HG03354 (cell line): Measurements from ENCODE around the gene RASL11A.
A peak's percentile ranks its signal among the peaks of the same experiment; 100 is the strongest.

Experiments used
- ATAC-seq: cut with Tn5 transposase; IDR thresholded peaks from one replicate; pipeline ENCODE4 v1.9.1; 2021; ENCODE audit warnings: mild to moderate bottlenecking; ENCODE audit not compliant: unreplicated experiment, poor library complexity, severe bottlenecking

The RASL11A gene

GRCh38 chr13:27270594-27271520, at the start of gene RASL11A:
Gene RASL11A (plus strand): TSS chr13:27270830. CDS start chr13:27270945, 115 bp downstream.
- peak; percentile 88 for ATAC-seq

DNA sequence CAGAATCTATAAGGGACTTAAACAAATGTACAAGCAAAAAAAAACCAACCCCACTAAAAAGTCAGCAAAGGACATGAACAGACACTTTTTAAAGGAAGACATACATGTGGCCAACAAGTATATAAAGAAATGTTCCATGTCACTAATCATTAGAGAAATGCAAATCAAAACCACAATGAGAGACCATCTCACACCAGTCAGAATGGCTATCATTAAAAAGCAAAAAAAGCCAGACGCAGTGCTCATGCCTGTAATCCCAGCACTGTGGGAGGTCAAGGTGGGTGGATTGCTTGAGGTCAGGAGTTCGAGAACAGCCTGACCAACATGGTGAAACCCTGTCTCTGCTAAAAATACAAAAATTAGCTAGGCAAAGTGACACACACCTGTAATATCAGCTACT, 48.5 kb upstream of the RASL11A start:
- peak; percentile 79 for ATAC-seq

- no peak for ATAC-seq
These were observed 43.6 kb upstream of the RASL11A start for GRCh38 chr13:27226991-27227390.

- no peak for ATAC-seq
These were observed 42.5 kb upstream of the RASL11A start for GRCh38 chr13:27228131-27228530.

DNA sequence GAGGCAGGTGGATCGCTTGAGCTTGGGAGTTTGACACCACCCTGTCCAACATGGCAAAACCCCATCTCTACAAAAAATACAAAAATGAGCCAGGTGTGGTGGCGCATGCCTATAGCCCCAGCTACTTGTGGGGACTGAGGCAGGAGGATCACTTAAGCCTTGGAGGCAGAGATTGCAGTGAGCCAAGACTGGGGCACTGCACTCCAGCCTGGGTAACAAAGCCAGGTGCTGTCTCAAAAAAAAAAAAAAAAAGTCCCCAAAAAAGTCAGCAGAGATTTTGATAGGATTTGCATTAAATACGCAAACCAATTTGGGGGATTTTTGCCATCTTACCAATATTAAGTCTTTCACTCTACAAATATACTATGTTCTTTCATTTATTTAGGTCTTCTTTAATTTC, 41.0 kb upstream of the RASL11A start:
- ATAC-seq = no peak

- no peak for ATAC-seq
These were observed 36.7 kb upstream of the RASL11A start for GRCh38 chr13:27233964-27234363.

DNA sequence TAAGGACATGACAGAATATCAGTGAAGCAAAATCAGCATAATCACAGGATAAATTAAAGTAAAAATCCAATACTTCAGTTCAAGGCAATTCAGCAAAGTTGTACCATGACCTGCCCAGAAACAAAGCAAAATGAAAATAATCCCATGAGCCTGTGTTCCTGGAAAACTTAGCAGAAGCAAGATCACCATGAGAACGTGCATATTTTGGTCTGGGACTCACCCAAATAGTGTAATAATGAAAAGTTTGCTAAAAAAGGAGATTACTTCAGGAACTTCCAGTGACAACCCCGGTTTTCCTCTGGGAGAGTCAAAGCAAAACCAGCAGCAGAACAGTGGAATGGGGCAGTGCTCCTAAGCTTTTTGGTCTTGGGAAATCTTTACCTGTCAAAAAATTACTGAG, 34.2 kb upstream of the RASL11A start:
- no peak for ATAC-seq

DNA sequence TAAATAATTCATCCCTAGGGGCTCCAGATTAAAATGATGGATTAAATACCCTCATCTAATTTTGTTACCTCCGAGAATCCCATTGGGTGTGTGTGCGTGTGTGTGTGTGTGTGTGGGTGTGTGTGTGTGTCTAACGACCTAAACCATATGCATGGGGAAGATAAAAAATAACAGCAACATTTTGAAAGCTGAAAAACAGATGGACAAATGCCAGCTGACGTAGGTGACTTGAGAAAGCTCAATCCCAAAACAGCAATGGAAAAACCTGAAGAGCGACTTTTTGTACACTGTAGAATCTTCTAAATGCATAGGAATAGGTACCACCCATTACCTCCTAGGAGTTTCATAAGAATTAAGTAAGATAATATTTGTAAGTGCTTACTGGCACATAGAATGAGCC, 27.9 kb upstream of the RASL11A start:
- no peak for ATAC-seq

GRCh38 chr13:27245610-27246009, 25.0 kb upstream of the RASL11A start:
- ATAC-seq = no peak

- peak; percentile 9 for ATAC-seq
These were observed 19.8 kb upstream of the RASL11A start for GRCh38 chr13:27250833-27251165.

- ATAC-seq = peak; percentile 94
These were observed 19.2 kb upstream of the RASL11A start, which contains the start of gene RPL21 for GRCh38 chr13:27251166-27252091. Gene RPL21 (plus strand): TSS chr13:27251558. CDS start chr13:27253777, 2,219 bp downstream.

GRCh38 chr13:27252467-27252866, 18.2 kb upstream of the RASL11A start:
- no peak for ATAC-seq

DNA sequence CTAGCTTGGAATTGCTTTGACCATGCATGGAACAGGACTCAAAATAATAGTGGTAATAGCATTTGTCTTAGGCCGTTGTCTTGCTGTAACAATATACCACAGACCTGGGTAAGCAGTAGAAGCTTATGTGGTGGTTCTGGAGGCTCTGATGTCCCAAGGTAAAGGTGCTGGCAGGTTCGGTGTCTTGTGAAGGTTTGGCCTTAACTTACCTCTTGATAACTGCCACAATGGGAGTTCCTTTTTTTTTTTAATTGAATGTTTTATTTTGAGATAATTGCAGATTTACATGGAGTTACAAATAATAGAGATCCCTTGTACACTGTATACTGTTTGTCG, 13.4 kb upstream of the RASL11A start:
- ATAC-seq = no peak

GRCh38 chr13:27257648-27258253, 12.9 kb upstream of the RASL11A start:
- no peak for ATAC-seq

- ATAC-seq = no peak
These were observed 11.8 kb upstream of the RASL11A start for GRCh38 chr13:27258637-27259386.

DNA sequence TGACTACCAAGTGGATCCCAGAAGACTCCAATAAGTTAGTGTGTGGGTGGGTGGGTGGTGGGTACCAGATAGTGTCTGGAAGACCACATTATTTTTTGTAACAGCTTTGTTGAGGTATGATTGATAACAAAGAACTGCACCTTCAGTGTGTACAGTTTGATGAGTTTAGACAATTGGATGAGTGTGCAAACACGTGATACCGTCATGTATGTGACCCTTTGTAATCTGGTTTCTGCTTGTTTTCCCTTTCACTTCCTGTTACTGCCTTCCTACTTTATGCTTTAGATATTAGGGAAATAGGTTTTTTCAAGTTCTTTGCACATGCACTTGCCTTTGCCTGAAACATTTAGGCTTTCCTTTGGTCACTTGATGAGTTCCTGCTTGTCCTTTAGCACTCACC, 10.8 kb upstream of the RASL11A start:
- ATAC-seq = peak; percentile 60

DNA sequence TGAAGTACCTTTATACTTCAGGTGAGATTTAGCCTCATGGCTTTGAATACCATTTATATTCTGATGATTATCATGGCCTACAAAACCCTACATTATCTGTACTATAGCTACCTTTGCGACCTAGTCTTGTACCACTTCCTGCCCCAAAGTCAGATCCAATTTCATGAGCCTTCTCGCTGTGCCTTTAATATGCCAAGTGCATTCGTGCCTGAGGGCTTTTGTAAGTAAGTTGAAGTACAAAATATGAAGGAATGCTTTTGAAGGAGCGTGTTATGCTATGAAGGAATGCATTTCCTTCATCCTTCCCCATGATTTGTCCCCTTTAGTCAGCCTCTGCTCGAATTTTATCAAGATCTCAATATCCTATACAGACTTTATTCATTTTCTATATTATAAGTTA, 9.2 kb upstream of the RASL11A start:
- ATAC-seq = no peak

- ATAC-seq = no peak
These were observed 7.2 kb upstream of the RASL11A start for GRCh38 chr13:27263438-27263837.

DNA sequence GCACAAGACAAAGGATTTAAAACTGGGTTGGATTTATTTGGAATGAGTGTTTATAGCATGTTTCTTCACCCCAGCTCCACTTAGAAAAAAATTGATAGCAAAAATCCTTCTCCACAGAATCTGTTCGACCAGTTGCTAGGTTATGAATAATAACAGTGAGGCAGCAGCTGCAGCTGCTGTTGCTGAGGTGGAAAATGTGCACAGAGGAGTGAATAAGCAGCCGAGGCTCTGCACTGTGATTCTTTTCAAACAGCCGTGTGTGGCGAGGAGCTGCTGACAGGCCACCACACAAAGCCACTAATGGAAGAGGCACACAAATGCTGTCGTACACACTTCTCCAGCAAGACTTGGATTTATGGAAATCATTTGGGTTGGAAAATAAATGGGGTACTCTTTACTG, 6.4 kb upstream of the RASL11A start:
- no peak for ATAC-seq

DNA sequence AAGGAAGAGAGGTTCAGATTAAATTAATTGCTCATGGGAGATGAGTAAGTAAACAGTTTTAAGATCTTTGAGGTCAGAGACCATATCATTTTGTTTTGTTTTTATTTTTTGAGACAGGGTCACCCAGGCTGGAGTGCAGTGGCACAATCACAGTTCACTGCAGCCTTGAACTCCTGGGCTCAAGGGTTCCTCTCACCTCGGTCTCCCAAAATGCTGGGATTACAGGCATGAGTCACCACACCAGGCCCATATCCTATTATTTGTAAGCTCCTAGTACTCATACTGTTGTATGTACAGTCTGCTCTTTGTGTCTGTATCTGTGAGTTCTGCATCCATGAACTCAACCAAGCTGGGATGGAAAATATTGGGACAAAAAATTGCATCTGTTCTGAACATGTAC, 6.0 kb upstream of the RASL11A start:
- ATAC-seq = no peak
